Ovary (tissue), 3 donors: ENCODE measurements around the gene PITPNC1.

Experiments used
- EP300 ChIP-seq: sonication (generic); formaldehyde crosslinking; IDR thresholded peaks from one replicate; pipeline ENCODE4 v1.6.1; 2017; ENCODE audit warnings: antibody characterized with exemption
- TF ChIP-seq, protein P1 (sequence below), 3 donors: fragments of 450-650 bp in 2 of 3; fragments of 200-600 bp in 1 of 3; IDR thresholded peaks; one replicate each; pipeline versions ENCODE4 v1.5.1 to v1.8.0; 2016 to 2022; ENCODE audit warnings: antibody characterized with exemption in 3 of 3, mild to moderate bottlenecking in 1 of 3
- donor health status: DM: no; HTN: no; CAD: no.

DNA sequence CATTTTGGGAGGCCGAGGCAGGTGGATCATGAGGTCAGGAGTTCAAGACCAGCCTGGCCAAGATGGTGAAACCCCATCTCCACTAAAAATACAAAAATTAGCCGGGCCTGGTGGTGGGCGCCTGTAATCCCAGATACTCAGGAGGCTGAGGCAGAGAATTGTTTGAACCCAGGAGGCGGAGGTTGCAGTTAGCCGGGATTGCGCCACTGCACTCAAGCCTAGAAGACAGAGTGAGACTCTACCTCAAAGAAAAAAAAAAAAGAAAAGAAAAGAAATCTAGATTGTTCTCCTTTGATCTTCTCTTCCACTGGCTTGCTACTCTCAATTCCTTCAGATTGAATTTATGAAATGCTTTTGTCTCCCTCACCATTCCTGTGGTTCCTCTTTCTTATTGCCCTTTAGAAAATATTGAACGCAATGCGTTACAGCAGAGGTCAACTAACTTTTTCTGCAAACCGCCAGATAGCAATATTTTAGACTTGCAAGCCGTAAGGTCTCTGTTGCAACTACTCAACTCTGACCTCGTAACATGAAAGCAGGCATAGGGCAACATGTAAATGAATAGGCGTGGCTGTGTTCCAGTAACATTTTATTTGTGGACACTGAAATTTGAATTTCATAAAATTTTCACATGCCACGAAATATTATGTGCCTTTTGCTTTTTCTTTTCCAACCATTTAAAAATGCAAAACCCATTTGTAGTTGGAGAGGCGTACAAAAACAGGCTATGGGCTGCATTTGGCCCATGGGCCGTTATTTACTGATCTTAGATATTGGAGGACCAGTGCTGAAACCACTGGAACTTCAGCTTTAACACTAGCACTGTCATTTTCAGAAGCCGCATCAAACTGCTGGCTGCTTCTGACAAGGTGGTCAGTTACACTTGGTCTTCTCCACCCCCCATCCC is 24.8 kb downstream of the PITPNC1 start:
- TF ChIP-seq, protein P1, sequence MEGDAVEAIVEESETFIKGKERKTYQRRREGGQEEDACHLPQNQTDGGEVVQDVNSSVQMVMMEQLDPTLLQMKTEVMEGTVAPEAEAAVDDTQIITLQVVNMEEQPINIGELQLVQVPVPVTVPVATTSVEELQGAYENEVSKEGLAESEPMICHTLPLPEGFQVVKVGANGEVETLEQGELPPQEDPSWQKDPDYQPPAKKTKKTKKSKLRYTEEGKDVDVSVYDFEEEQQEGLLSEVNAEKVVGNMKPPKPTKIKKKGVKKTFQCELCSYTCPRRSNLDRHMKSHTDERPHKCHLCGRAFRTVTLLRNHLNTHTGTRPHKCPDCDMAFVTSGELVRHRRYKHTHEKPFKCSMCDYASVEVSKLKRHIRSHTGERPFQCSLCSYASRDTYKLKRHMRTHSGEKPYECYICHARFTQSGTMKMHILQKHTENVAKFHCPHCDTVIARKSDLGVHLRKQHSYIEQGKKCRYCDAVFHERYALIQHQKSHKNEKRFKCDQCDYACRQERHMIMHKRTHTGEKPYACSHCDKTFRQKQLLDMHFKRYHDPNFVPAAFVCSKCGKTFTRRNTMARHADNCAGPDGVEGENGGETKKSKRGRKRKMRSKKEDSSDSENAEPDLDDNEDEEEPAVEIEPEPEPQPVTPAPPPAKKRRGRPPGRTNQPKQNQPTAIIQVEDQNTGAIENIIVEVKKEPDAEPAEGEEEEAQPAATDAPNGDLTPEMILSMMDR (IDR thresholded peaks at IDR 0.05), result no peak
- no peak for TF ChIP-seq EP300
